ENCODE data around the gene ASXL2. TPM values are rescaled to one million over a fixed set of nuclear protein-coding genes. Genes with fewer than 3 reads are reported as not detected.

The ASXL2 gene
- 17.0 and 22.1 TPM in 2 replicates for total RNA-seq

GRCh38 chr2:25878361-25879132 is at the start of gene ASXL2:
ASXL2 (minus strand) TSS chr2:25878487; CDS start chr2:25878222, 265 bp downstream.

Small RNA genes lying within 50 kb of the gene (small RNA-seq; reads per million reads assigned to genes)
- gene NDUFB4P4 (not detected), gene RF00019 (not detected)

Other genes with a start within 250 kb of the ASXL2 start
- 11.1 and 12.4 TPM in 2 replicates for gene DTNB, start 204.9 kb downstream of the ASXL2 start, total RNA-seq
- gene KIF3C, start 104.0 kb upstream of the ASXL2 start, total RNA-seq, result 19.1 and 23.2 TPM in 2 replicates
- gene RAB10, start 155.6 kb upstream of the ASXL2 start, total RNA-seq, result 93.4 and 112 TPM in 2 replicates

All from vein endothelial cell (primary cell).